Prostate gland (tissue), 2 donors: ENCODE measurements around the gene FAM204A. TPM values are rescaled to one million over a fixed set of nuclear protein-coding genes. Genes with fewer than 3 reads are reported as not detected.

ENCODE experiments used
- DNase-seq: peaks from one replicate; pipeline ENCODE4 v3.0.0-alpha.2; 2019; ENCODE audit warnings: low spot score
- H3K27ac ChIP-seq, 2 donors: fragments of 200-600 bp; sonication (generic); 2 replicates each; pipeline ENCODE4 v1.5.1; 2017 to 2019
- H3K27me3 ChIP-seq: fragments of 200-600 bp; sonication (generic); replicated peaks from 2 replicates; pipeline ENCODE4 v1.5.1; 2019; ENCODE audit not compliant: insufficient read depth
- H3K36me3 ChIP-seq, 2 donors: fragments of 200-600 bp; sonication (generic); 1 replicate in 1 of 2; 2 replicates in 1 of 2; pipeline versions ENCODE4 v1.5.1 to v1.8.1; 2017 to 2019
- H3K4me1 ChIP-seq: fragments of 200-600 bp; sonication (generic); replicated peaks from 2 replicates; pipeline ENCODE4 v1.5.1; 2019
- H3K4me3 ChIP-seq, 2 donors: fragments of 200-600 bp; sonication (generic); 2 replicates each; pipeline ENCODE4 v1.5.1; 2017 to 2019
- H3K9me3 ChIP-seq: fragments of 200-600 bp; sonication (generic); 2 replicates; pipeline ENCODE4 v1.5.1; 2017
- POLR2A ChIP-seq: fragments of 450-650 bp; IDR thresholded peaks from one replicate; pipeline ENCODE4 v1.6.1; 2016; ENCODE audit warnings: antibody characterized with exemption, mild to moderate bottlenecking
- POLR2AphosphoS5 ChIP-seq: sonication (generic); formaldehyde crosslinking; IDR thresholded peaks from one replicate; pipeline ENCODE4 v1.6.1; 2017; ENCODE audit warnings: antibody characterized with exemption
- WGBS: methylation state at CpG from one replicate; pipeline ENCODE4 v1.1.5; 2018; 5-methylcytosine and 5-hydroxymethylcytosine counted together
- intact Hi-C: fragments of 100-400 bp; cut with DNase I; formaldehyde crosslinking; loops from one replicate; pipeline ENCODE4 v1.14.2; 2022
- total RNA-seq, 2 donors: library from RNA; depleted of rRNA; stranded (reverse); fragments of >200 nt; gene quantifications; one replicate each; pipeline ENCODE4 v1.1.0, GENCODE V29; 2016
- TF ChIP-seq, protein P1 (sequence below), 4 experiments: fragments of 200-600 bp in 2 of 4; fragments of 450-650 bp in 2 of 4; sonication (generic) in 2 of 4; IDR thresholded peaks; 1 replicate in 3 of 4; 2 replicates in 1 of 4; pipeline ENCODE4 v1.5.1; 2016 to 2019; ENCODE audit warnings: antibody characterized with exemption in 4 of 4, mild to moderate bottlenecking in 2 of 4, moderate library complexity in 2 of 4

FAM204A gene
- total RNA-seq, 2 donors from 2014 or later, result 35.8 to 57.2 TPM

DNA sequence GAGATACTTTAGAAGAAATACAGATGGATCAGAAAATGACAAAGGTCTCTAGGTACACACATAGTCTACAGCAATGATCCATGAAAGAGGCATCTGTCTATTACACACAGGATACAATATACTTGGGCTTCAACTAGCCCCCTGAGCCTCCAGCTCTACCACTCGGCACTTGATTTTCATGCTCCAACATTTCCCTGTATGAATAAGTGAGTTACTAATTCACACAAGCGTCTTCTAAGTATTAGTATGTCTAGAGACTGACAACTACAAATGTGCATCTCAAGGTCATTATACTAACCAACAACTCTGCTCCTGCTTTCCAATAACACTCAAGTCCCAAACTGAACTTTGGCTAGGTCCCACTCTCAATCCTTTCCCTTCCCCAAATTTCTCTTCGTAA, 8.3 kb downstream of the FAM204A start:
- intact Hi-C loops, result no loop called here

DNA sequence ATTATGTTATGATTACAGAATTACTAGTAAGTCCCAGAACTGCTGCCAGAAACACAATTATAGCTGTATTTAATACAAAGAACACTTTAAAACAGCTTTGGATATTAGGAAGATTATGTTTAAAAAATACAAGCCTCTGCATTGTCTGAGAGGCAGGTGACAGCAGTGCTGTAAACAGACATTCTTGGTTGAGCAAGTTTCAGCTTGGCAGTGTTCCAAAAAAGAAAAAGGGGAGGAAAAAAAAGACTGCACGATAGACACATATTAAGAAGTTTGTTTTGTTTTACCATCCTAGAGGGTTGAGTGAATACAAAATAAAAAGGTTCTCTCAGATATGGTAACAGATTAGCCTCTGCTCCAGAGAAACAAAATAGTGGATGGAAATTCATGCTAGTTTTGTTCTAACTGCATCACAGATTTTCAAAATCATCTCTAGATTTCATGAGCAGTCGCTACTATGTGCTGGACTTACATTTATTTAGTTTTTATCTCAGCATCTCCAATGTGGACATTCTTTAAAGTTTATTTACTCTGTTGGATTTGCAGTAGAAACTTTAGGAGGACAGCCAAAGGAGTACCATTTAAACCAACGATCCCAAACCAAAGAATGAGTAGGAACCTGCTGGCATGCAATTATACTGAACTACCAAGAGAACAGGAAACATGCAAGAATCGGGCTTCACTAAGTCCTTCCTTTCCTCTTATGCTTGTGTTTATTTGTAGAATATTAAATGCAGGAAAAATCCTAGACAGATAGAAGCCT, 9.0 kb downstream of the FAM204A start:
- H3K36me3 ChIP-seq, result no peaks in the 10 kb centered on the region
- no peak overlapping the region for H3K27ac ChIP-seq
- 20% methylated on average over 4 of the region's 4 CpGs for WGBS
- peak; percentile 14 for DNase-seq
- no peaks in the 10 kb centered on the region for H3K27me3 ChIP-seq
- no peaks in the 10 kb centered on the region for H3K9me3 ChIP-seq
- intact Hi-C loops, result no loop called here
- TF ChIP-seq, protein P1, sequence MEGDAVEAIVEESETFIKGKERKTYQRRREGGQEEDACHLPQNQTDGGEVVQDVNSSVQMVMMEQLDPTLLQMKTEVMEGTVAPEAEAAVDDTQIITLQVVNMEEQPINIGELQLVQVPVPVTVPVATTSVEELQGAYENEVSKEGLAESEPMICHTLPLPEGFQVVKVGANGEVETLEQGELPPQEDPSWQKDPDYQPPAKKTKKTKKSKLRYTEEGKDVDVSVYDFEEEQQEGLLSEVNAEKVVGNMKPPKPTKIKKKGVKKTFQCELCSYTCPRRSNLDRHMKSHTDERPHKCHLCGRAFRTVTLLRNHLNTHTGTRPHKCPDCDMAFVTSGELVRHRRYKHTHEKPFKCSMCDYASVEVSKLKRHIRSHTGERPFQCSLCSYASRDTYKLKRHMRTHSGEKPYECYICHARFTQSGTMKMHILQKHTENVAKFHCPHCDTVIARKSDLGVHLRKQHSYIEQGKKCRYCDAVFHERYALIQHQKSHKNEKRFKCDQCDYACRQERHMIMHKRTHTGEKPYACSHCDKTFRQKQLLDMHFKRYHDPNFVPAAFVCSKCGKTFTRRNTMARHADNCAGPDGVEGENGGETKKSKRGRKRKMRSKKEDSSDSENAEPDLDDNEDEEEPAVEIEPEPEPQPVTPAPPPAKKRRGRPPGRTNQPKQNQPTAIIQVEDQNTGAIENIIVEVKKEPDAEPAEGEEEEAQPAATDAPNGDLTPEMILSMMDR (IDR thresholded peaks at IDR 0.05), result no peak
- TF ChIP-seq POLR2A, result no peak
- no peak for TF ChIP-seq POLR2AphosphoS5
- H3K4me3 ChIP-seq, result no peak overlapping the region
- H3K4me1 ChIP-seq, result no peaks in the 10 kb centered on the region

More for the DNA sequence above, 8.3 kb downstream of the FAM204A start:
- no peaks in the 10 kb centered on the region for H3K27me3 ChIP-seq
- no peaks in the 10 kb centered on the region for H3K36me3 ChIP-seq
- no peak overlapping the region for H3K27ac ChIP-seq
- no peak for DNase-seq
- WGBS, result 88% methylated on average over 3 of the region's 3 CpGs
- TF ChIP-seq, protein P1 (IDR thresholded peaks at IDR 0.05), result no peak
- TF ChIP-seq POLR2AphosphoS5 (no peak), POLR2A (no peak)
- H3K4me3 ChIP-seq, result no peak overlapping the region
- H3K9me3 ChIP-seq, result no peaks in the 10 kb centered on the region
- H3K4me1 ChIP-seq, result no peaks in the 10 kb centered on the region

DNA sequence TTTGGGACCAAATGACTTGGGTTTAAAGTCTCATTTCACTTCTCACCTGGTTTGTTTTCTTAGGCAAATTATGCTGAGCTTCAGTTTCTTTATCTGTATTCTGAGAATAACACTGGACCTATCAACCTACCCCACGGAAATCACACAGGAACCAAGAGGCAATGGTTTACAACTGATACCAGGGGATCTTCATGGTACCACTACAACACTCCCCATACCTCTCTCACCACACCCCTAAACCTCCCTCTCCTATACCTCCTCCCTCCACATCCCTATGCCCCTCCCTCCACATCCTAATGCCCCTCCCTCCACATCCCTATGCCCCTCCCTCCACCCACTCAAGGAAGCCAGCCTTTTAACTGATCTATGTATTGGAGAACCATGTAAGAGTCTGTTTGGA, 9.9 kb downstream of the FAM204A start:
- H3K36me3 ChIP-seq, result no peaks in the 10 kb centered on the region
- no peak for DNase-seq

DNA sequence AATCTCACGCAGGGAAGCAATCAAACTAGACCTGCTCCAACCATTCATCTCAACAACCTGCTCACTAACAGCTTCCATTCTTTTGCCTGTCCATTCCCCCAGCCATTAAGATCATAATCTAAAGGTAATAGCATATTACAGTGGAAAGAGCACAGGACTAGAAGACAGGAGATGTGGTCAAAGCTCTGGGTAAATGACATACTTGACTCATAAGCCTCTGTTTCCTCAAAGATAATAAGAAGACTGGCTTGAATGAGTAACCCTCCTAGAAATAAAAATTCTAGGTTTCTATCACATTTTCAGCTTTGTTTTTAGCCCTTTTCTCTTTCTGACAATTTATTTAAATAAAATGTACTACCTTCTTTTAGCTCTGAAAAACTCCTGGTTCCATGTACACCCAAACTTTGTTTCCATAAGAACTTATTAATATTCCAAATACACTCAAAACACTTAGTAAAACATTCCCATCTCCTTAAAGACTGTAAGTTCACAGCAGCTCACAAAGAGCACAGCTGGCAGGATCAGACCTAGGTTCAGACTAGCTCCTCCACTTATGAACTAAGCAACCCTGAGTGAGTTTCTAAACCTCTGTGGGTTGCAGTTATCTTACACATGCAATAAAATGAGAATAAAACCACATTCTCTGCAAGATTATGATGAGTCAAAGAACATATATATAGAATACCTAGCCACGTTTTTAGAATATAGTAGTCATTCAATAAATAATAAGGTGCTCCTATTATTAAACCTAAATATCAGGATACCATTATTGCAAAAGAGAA, 11.6 kb downstream of the FAM204A start:
- peaks cover 0 to 5% of the 10 kb centered on the region in 2 donors for H3K36me3 ChIP-seq
- WGBS, result 93% methylated on average over 2 of the region's 2 CpGs
- intact Hi-C loops, result no loop called here

More for the DNA sequence above, 9.9 kb downstream of the FAM204A start:
- H3K27me3 ChIP-seq, result no peaks in the 10 kb centered on the region
- H3K4me1 ChIP-seq, result no peaks in the 10 kb centered on the region
- no peaks in the 10 kb centered on the region for H3K9me3 ChIP-seq
- no peak overlapping the region for H3K27ac ChIP-seq
- TF ChIP-seq POLR2A, result no peak
- TF ChIP-seq POLR2AphosphoS5, result no peak
- TF ChIP-seq, protein P1 (IDR thresholded peaks at IDR 0.05), result no peak
- H3K4me3 ChIP-seq, result no peak overlapping the region
- intact Hi-C loops, result no loop called here
- WGBS, result 97% methylated on average over 1 of the region's 1 CpG

More for the DNA sequence above, 11.6 kb downstream of the FAM204A start:
- no peak for DNase-seq
- Histone ChIP-seq H3K4me1 (no peaks in the 10 kb centered on the region), H3K9me3 (no peaks in the 10 kb centered on the region), H3K27ac (no peak overlapping the region), H3K4me3 (no peak overlapping the region), H3K27me3 (no peaks in the 10 kb centered on the region)
- TF ChIP-seq, protein P1 (IDR thresholded peaks at IDR 0.05), result no peak
- no peak for TF ChIP-seq POLR2AphosphoS5
- TF ChIP-seq POLR2A, result no peak
